ENCODE data around the gene CLIC4.

- TF ChIP-seq POLR2A (IDR thresholded peaks at IDR 0.05), result no peak
- TF ChIP-seq, protein P1, sequence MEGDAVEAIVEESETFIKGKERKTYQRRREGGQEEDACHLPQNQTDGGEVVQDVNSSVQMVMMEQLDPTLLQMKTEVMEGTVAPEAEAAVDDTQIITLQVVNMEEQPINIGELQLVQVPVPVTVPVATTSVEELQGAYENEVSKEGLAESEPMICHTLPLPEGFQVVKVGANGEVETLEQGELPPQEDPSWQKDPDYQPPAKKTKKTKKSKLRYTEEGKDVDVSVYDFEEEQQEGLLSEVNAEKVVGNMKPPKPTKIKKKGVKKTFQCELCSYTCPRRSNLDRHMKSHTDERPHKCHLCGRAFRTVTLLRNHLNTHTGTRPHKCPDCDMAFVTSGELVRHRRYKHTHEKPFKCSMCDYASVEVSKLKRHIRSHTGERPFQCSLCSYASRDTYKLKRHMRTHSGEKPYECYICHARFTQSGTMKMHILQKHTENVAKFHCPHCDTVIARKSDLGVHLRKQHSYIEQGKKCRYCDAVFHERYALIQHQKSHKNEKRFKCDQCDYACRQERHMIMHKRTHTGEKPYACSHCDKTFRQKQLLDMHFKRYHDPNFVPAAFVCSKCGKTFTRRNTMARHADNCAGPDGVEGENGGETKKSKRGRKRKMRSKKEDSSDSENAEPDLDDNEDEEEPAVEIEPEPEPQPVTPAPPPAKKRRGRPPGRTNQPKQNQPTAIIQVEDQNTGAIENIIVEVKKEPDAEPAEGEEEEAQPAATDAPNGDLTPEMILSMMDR (IDR thresholded peaks at IDR 0.05), result no peak
- no peak for TF ChIP-seq POLR2AphosphoS5 (IDR thresholded peaks at IDR 0.05)
These were observed 130.8 kb downstream of the CLIC4 start for GRCh38 chr1:24875991-24876506.
